Peyer's patch (tissue), 4 donors: ENCODE measurements around the gene AKAP13. TPM values are rescaled to one million over a fixed set of nuclear protein-coding genes. Genes with fewer than 3 reads are reported as not detected.
A peak's percentile ranks its signal among the peaks of the same experiment; 100 is the strongest.

Experiments
- DNase-seq, 3 donors: peaks; one replicate each; pipeline ENCODE4 v3.0.0-alpha.2; 2017 to 2019
- H3K27ac ChIP-seq, 4 donors: fragments of 200-600 bp; sonication (generic); one replicate each; pipeline ENCODE4 v1.5.1; 2016 to 2019
- H3K27me3 ChIP-seq, 2 donors: fragments of 200-600 bp; sonication (generic); one replicate each; pipeline ENCODE4 v1.5.1; 2019
- H3K36me3 ChIP-seq, 3 donors: fragments of 200-600 bp; sonication (generic); one replicate each; pipeline ENCODE4 v1.5.1; 2016 to 2019
- H3K4me1 ChIP-seq, 4 donors: fragments of 200-600 bp; sonication (generic); one replicate each; pipeline ENCODE4 v1.5.1; 2016 to 2019
- H3K4me3 ChIP-seq, 4 donors: fragments of 200-600 bp; sonication (generic); 1 replicate in 3 of 4; 2 replicates in 1 of 4; pipeline ENCODE4 v1.5.1; 2016 to 2019; ENCODE audit warnings: mild to moderate bottlenecking in 1 of 4
- H3K9me3 ChIP-seq, 4 donors: fragments of 200-600 bp; sonication (generic); one replicate each; pipeline ENCODE4 v1.5.1; 2016 to 2019; ENCODE audit warnings: mild to moderate bottlenecking in 1 of 4
- POLR2A ChIP-seq, 2 donors: fragments of 450-650 bp; IDR thresholded peaks; one replicate each; pipeline ENCODE4 v1.5.1; 2017; ENCODE audit warnings: antibody characterized with exemption in 2 of 2, mild to moderate bottlenecking in 2 of 2, moderate library complexity in 2 of 2
- total RNA-seq, 4 donors: library from RNA; depleted of rRNA; stranded (reverse); fragments of >200 nt; gene quantifications; one replicate each; pipeline ENCODE4 v1.1.0, GENCODE V29; 2016
- TF ChIP-seq, protein P1 (sequence below), 6 experiments: fragments of 450-650 bp in 4 of 6; fragments of 200-600 bp in 2 of 6; sonication (generic) in 1 of 6; IDR thresholded peaks; one replicate each; pipeline ENCODE4 v1.5.1; 2017 to 2019; ENCODE audit warnings: antibody characterized with exemption in 6 of 6, mild to moderate bottlenecking in 3 of 6, moderate library complexity in 1 of 6

Gene AKAP13
- total RNA-seq, 4 donors from 2014 or later, result 166 to 742 (median 242) TPM

GRCh38 chr15:85536341-85536740 lies 155.9 kb downstream of the AKAP13 start:
- H3K4me3 ChIP-seq, result no peak overlapping the region
- no peaks in the 10 kb centered on the region for H3K27me3 ChIP-seq
- H3K36me3 ChIP-seq, result peaks cover 0 to 6% (median 0%) of the 10 kb centered on the region in 3 donors
- DNase-seq, result no peak
- peak overlapping the region in 1 of 4 donors; percentile 78 for H3K27ac ChIP-seq
- no peaks in the 10 kb centered on the region for H3K9me3 ChIP-seq
- peaks cover 0 to 20% (median 3%) of the 10 kb centered on the region in 4 donors for H3K4me1 ChIP-seq
- no peak for TF ChIP-seq POLR2A (IDR thresholded peaks at IDR 0.05)
- TF ChIP-seq, protein P1, sequence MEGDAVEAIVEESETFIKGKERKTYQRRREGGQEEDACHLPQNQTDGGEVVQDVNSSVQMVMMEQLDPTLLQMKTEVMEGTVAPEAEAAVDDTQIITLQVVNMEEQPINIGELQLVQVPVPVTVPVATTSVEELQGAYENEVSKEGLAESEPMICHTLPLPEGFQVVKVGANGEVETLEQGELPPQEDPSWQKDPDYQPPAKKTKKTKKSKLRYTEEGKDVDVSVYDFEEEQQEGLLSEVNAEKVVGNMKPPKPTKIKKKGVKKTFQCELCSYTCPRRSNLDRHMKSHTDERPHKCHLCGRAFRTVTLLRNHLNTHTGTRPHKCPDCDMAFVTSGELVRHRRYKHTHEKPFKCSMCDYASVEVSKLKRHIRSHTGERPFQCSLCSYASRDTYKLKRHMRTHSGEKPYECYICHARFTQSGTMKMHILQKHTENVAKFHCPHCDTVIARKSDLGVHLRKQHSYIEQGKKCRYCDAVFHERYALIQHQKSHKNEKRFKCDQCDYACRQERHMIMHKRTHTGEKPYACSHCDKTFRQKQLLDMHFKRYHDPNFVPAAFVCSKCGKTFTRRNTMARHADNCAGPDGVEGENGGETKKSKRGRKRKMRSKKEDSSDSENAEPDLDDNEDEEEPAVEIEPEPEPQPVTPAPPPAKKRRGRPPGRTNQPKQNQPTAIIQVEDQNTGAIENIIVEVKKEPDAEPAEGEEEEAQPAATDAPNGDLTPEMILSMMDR (IDR thresholded peaks at IDR 0.05), result no peak

- Histone ChIP-seq H3K4me1 (peaks cover 0 to 30% (median 18%) of the 10 kb centered on the region in 4 donors), H3K27ac (no peak overlapping the region), H3K9me3 (no peaks in the 10 kb centered on the region), H3K36me3 (no peaks in the 10 kb centered on the region), H3K4me3 (no peak overlapping the region), H3K27me3 (no peaks in the 10 kb centered on the region)
- DNase-seq, result no peak
- TF ChIP-seq, protein P1 (IDR thresholded peaks at IDR 0.05), result no peak
- no peak for TF ChIP-seq POLR2A (IDR thresholded peaks at IDR 0.05)
These were observed 159.1 kb downstream of the AKAP13 start for GRCh38 chr15:85539491-85539890.

DNA sequence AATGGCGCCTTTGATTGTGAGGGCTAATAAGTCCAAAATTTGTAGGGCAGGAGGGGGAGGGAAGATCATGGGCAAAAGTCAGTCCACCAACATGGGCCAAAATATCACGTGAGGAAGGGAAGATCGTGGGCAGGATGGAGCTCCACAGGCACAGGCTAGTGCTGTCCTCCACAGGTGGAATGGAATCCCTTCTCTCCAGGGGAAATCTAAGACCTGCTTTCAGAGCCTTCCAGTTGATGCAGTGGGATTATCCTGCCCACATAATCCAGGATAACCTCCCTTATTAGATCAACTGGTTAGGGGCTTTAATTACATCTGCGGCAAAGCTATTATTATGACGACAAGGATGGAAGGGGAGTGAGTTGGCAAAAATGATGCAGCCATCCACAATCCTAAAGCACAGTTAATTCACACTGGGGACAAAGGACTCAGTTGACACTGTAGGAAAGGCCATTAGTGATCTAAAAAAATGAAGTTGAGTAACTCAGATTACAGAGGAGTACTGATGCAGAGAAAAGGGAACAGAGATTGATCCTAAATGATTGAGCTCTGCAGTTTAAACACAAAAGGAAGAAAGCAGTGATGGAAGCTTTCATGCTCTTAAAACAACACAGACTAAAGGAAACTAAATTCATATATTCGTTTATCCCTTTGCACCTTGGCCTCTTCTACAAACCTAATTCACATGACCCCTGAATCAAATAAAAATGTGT lies 159.8 kb downstream of the AKAP13 start:
- Histone ChIP-seq H3K4me1 (peaks cover 0 to 36% (median 14%) of the 10 kb centered on the region in 4 donors), H3K27ac (no peak overlapping the region), H3K4me3 (no peak overlapping the region), H3K27me3 (no peaks in the 10 kb centered on the region), H3K9me3 (no peaks in the 10 kb centered on the region), H3K36me3 (no peaks in the 10 kb centered on the region)
- DNase-seq, result no peak
- TF ChIP-seq, protein P1 (IDR thresholded peaks at IDR 0.05), result no peak
- TF ChIP-seq POLR2A (IDR thresholded peaks at IDR 0.05), result no peak

- Histone ChIP-seq H3K4me1 (peaks cover 0 to 36% (median 9%) of the 10 kb centered on the region in 4 donors), H3K4me3 (no peak overlapping the region), H3K9me3 (no peaks in the 10 kb centered on the region), H3K36me3 (no peaks in the 10 kb centered on the region), H3K27ac (no peak overlapping the region), H3K27me3 (no peaks in the 10 kb centered on the region)
- TF ChIP-seq, protein P1 (IDR thresholded peaks at IDR 0.05), result no peak
- TF ChIP-seq POLR2A (IDR thresholded peaks at IDR 0.05), result no peak
- no peak for DNase-seq
These were observed 161.3 kb downstream of the AKAP13 start for GRCh38 chr15:85541744-85542143.

GRCh38 chr15:85542488-85542887 lies 162.1 kb downstream of the AKAP13 start:
- Histone ChIP-seq H3K4me3 (no peak overlapping the region), H3K36me3 (no peaks in the 10 kb centered on the region), H3K4me1 (peaks cover 0 to 36% (median 9%) of the 10 kb centered on the region in 4 donors), H3K27ac (peak overlapping the region in 2 of 4 donors; percentile 62 to 74), H3K27me3 (no peaks in the 10 kb centered on the region), H3K9me3 (no peaks in the 10 kb centered on the region)
- no peak for DNase-seq
- TF ChIP-seq, protein P1 (IDR thresholded peaks at IDR 0.05), result no peak
- no peak for TF ChIP-seq POLR2A (IDR thresholded peaks at IDR 0.05)
